ENCODE results near the gene ATG9B. TPM values are rescaled to one million over a fixed set of nuclear protein-coding genes. Genes with fewer than 3 reads are reported as not detected.

The ATG9B gene
- total RNA-seq, 4 donors from 2014 or later: 27.0 to 195 (median 122) TPM

GRCh38 chr7:151058781-151059366 is 34.6 kb upstream of the ATG9B start:
- 2% methylated on average over 18 of the region's 18 CpGs for WGBS
- Histone ChIP-seq H3K4me1 (peaks cover 65% of the 10 kb centered on the region), H3K27me3 (no peaks in the 10 kb centered on the region), H3K36me3 (peaks cover 10% of the 10 kb centered on the region), H3K9me3 (no peaks in the 10 kb centered on the region), H3K4me3 (peak overlapping the region; percentile 76), H3K27ac (peak overlapping the region; percentile 92)
- TF ChIP-seq CTCF (IDR thresholded peaks at IDR 0.05) (no peak), EP300 (IDR thresholded peaks at IDR 0.05) (no peak), POLR2A (IDR thresholded peaks at IDR 0.05) (no peak), POLR2AphosphoS5 (IDR thresholded peaks at IDR 0.05) (no peak)
- DNase-seq (ENCODE audit: low spot score in 2 of 2): no peak

GRCh38 chr7:151057989-151058780 is 33.9 kb upstream of the ATG9B start:
- peak in 2 of 3 donors; percentile 74 to 88 for TF ChIP-seq POLR2AphosphoS5 (IDR thresholded peaks at IDR 0.05)
- TF ChIP-seq EP300 (IDR thresholded peaks at IDR 0.05): no peak
- peak in 1 of 2 donors; percentile 51 for TF ChIP-seq POLR2A (IDR thresholded peaks at IDR 0.05)
- no peak for TF ChIP-seq CTCF (IDR thresholded peaks at IDR 0.05)
- H3K27ac ChIP-seq: peak overlapping the region; percentile 92
- H3K4me3 ChIP-seq: peak overlapping the region; percentile 76
- WGBS: under 1% methylated on average over 43 of the region's 46 CpGs
- no peaks in the 10 kb centered on the region for H3K27me3 ChIP-seq
- DNase-seq (ENCODE audit: low spot score in 2 of 2): peak; percentile 99
- H3K36me3 ChIP-seq: peaks cover 7% of the 10 kb centered on the region
- H3K9me3 ChIP-seq: no peaks in the 10 kb centered on the region
- H3K4me1 ChIP-seq: peaks cover 59% of the 10 kb centered on the region

- DNase-seq (ENCODE audit: low spot score in 2 of 2): no peak
- Histone ChIP-seq H3K27me3 (no peaks in the 10 kb centered on the region), H3K36me3 (peaks cover 2% of the 10 kb centered on the region), H3K9me3 (no peaks in the 10 kb centered on the region), H3K27ac (peak within 1 kb of the TSS; percentile 92), H3K4me3 (peak within 1 kb of the TSS; percentile 76), H3K4me1 (peaks cover 52% of the 10 kb centered on the region)
- WGBS: 0% methylated on average over 27 of the region's 30 CpGs
- no peak for TF ChIP-seq CTCF (IDR thresholded peaks at IDR 0.05)
- TF ChIP-seq EP300 (IDR thresholded peaks at IDR 0.05): no peak
- no peak for TF ChIP-seq POLR2AphosphoS5 (IDR thresholded peaks at IDR 0.05)
- no peak for TF ChIP-seq POLR2A (IDR thresholded peaks at IDR 0.05)
Observed at GRCh38 chr7:151057506-151057988, 33.3 kb upstream of the ATG9B start, which contains the start of gene CDK5. TSS of gene CDK5 (minus strand) at chr7:151057897. CDS start at chr7:151057848, 49 bp downstream.

- Histone ChIP-seq H3K9me3 (no peaks in the 10 kb centered on the region), H3K4me1 (peaks cover 46% of the 10 kb centered on the region), H3K4me3 (peak overlapping the region; percentile 76), H3K36me3 (no peaks in the 10 kb centered on the region), H3K27me3 (no peaks in the 10 kb centered on the region), H3K27ac (no peak overlapping the region)
- WGBS: 33% methylated on average over 25 of the region's 29 CpGs
- no peak for DNase-seq (ENCODE audit: low spot score in 2 of 2)
- TF ChIP-seq EP300 (IDR thresholded peaks at IDR 0.05): no peak
- no peak for TF ChIP-seq CTCF (IDR thresholded peaks at IDR 0.05)
- TF ChIP-seq POLR2A (IDR thresholded peaks at IDR 0.05): no peak
- no peak for TF ChIP-seq POLR2AphosphoS5 (IDR thresholded peaks at IDR 0.05)
Observed at GRCh38 chr7:151056666-151057505, 32.6 kb upstream of the ATG9B start.

All from suprapubic skin (tissue), 4 donors.